Adrenal gland (tissue), 12 donors: Measurements from ENCODE around the gene RAB3IP. TPM values are rescaled to one million over a fixed set of nuclear protein-coding genes. Genes with fewer than 3 reads are reported as not detected.
"Not testable (repeated sequence)": the region's sequence is repeated elsewhere in the genome, so short reads cannot be mapped to it uniquely, and the experiment has no call there.

Experiments
- DNase-seq, 7 donors: peaks; one replicate each; pipeline ENCODE4 v3.0.0-alpha.2; 2019 to 2020
- H3K27ac ChIP-seq, 5 donors: fragments of 200-600 bp; sonication (generic) in 4 of 5; 1 replicate in 3 of 5; 2 replicates in 2 of 5; pipeline versions ENCODE4 v1.5.1 to v1.8.0; 2016 to 2020; ENCODE audit warnings: mild to moderate bottlenecking in 1 of 5
- H3K27me3 ChIP-seq: fragments of 200-600 bp; 2 replicates; pipeline ENCODE4 v1.8.0; 2021
- H3K36me3 ChIP-seq, 2 donors: fragments of 200-600 bp; replicated peaks in 1 of 2; 1 replicate in 1 of 2; 2 replicates in 1 of 2; pipeline versions ENCODE4 v1.5.1 to v1.8.0; 2018 to 2022
- H3K4me1 ChIP-seq, 2 donors: fragments of 200-600 bp; replicated peaks in 1 of 2; 1 replicate in 1 of 2; 2 replicates in 1 of 2; pipeline versions ENCODE4 v1.5.1 to v1.8.0; 2018 to 2021
- H3K4me3 ChIP-seq, 4 donors: fragments of 200-600 bp; sonication (generic) in 3 of 4; one replicate each; pipeline ENCODE4 v1.5.1; 2016 to 2018
- H3K9me3 ChIP-seq, 3 donors: fragments of 200-600 bp; sonication (generic) in 1 of 3; replicated peaks in 1 of 3; 1 replicate in 2 of 3; 2 replicates in 1 of 3; pipeline versions ENCODE4 v1.5.1 to v1.8.0; 2016 to 2021
- POLR2A ChIP-seq, 2 donors: fragments of 450-650 bp; IDR thresholded peaks; one replicate each; pipeline ENCODE4 v1.6.1; 2017; ENCODE audit warnings: antibody characterized with exemption in 2 of 2, mild to moderate bottlenecking in 2 of 2, moderate library complexity in 1 of 2
- WGBS, 4 donors: extraction: QIAGEN DNeasy Blood & Tissue Kit in 2 of 4; methylation state at CpG; one replicate each; pipeline versions ENCODE4 v1.1.5 to v1.1.7; 2013 to 2017; 5-methylcytosine and 5-hydroxymethylcytosine counted together
- intact Hi-C, 2 donors: fragments of 100-400 bp; cut with DNase I; formaldehyde crosslinking; loops; one replicate each; pipeline versions ENCODE4 v1.14.1 to v1.15.0; 2022 to 2023
- polyA plus RNA-seq, 3 donors: library from polyadenylated mRNA; stranded (reverse); fragments of 200-250 nt in 2 of 3; fragments of 350-450 nt in 1 of 3; fragmentation: Illumina TruSeq in 1 of 3; extraction: RNeasy Lipid Tissue Mini Kit (QIAGEN cat#74804) in 1 of 3; gene quantifications; one replicate each; pipeline ENCODE4 v1.2.3, GENCODE V29; 2013 to 2014
- total RNA-seq, 9 donors: library from RNA; depleted of rRNA in 4 of 9; stranded (reverse); fragments of >200 nt in 4 of 9; fragments of 120-200 nt in 1 of 9; fragmentation: NEBNext Ultra II Directional in 1 of 9; extraction: Animal tissue kit (Norgen Biotek cat#: 25700) in 1 of 9; gene quantifications; one replicate each; pipeline versions ENCODE4 v1.1.0 to v1.2.4, GENCODE V29; 2013 to 2023
- TF ChIP-seq, protein P1 (sequence below), 6 experiments: fragments of 450-650 bp in 4 of 6; fragments of 200-600 bp in 2 of 6; sonication (generic) in 1 of 6; IDR thresholded peaks; 1 replicate in 5 of 6; 2 replicates in 1 of 6; pipeline versions ENCODE4 v1.5.1 to v1.8.0; 2016 to 2021; ENCODE audit warnings: antibody characterized with exemption in 6 of 6, mild to moderate bottlenecking in 2 of 6, moderate library complexity in 1 of 6
- donor health status: healthy with polysubstance abuse.
- donor health status: Bipolar disorder and iron deficiency.
- donor health status: DM: yes; HTN: yes; CAD: no.
- donor health status: DM: no; HTN: no; CAD: no.
- donor health status: DM: no; HTN: no; CAD: no.
- donor health status: DM: yes; HTN: yes; CAD: no.

RAB3IP gene
- total and polyA plus RNA-seq, 12 donors: 15.4 to 61.9 (median 27.9) TPM

DNA sequence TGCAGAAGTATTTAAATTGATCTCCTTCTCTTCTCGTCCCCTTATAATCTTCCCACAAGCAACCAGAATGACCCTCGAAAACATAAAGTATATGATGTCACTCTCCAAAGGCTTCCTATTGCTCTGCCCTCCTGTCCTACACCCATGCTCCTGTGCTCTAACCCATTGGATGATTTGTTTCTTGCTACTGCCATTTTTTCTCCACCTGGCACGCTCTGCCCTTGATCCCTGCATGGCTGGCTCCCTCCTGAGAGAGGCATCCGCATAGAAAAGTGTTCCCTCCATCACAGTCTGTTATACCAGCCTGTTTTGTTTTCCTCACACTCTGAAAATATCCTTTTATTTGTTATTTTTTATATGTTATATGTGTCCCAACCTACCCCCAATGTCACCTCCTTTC is 106.2 kb downstream of the RAB3IP start:
- H3K27ac ChIP-seq: no peak overlapping the region
- no peak overlapping the region for H3K4me3 ChIP-seq
- no peak for DNase-seq
- peaks cover 11 to 13% of the 10 kb centered on the region in 2 donors for H3K4me1 ChIP-seq
- WGBS, 4 donors: 87 to 95% (median 90%) methylated on average over 4 of the region's 4 CpGs
- H3K9me3 ChIP-seq: no peaks in the 10 kb centered on the region
- H3K36me3 ChIP-seq: no peaks in the 10 kb centered on the region
- intact Hi-C loops: no loop called here
- no peak for TF ChIP-seq POLR2A (IDR thresholded peaks at IDR 0.05)
- TF ChIP-seq, protein P1, sequence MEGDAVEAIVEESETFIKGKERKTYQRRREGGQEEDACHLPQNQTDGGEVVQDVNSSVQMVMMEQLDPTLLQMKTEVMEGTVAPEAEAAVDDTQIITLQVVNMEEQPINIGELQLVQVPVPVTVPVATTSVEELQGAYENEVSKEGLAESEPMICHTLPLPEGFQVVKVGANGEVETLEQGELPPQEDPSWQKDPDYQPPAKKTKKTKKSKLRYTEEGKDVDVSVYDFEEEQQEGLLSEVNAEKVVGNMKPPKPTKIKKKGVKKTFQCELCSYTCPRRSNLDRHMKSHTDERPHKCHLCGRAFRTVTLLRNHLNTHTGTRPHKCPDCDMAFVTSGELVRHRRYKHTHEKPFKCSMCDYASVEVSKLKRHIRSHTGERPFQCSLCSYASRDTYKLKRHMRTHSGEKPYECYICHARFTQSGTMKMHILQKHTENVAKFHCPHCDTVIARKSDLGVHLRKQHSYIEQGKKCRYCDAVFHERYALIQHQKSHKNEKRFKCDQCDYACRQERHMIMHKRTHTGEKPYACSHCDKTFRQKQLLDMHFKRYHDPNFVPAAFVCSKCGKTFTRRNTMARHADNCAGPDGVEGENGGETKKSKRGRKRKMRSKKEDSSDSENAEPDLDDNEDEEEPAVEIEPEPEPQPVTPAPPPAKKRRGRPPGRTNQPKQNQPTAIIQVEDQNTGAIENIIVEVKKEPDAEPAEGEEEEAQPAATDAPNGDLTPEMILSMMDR (IDR thresholded peaks at IDR 0.05): no peak
- H3K27me3 ChIP-seq: no peaks in the 10 kb centered on the region

DNA sequence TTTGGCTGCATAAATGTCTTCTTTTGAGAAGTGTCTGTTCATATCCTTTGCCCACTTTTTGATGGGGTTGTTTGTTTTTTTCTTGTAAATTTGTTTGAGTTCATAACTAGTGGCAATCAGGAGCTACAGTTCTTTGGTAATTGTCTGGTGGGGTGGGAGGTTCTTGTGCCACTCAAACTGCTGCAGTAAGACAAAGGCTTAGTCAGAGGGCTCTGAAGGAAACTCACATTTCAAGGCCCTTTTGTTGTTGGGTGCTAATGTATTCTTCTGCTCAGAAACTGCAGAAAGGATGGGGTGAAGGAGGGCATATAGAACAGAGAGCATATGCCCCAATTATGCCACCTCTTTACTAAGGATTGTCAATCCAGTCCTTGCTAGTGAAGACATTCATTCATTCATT is 108.3 kb downstream of the RAB3IP start:
- intact Hi-C loops: no loop called here
- no peak for DNase-seq
- H3K27me3 ChIP-seq: no peaks in the 10 kb centered on the region
- H3K4me1 ChIP-seq: no peaks in the 10 kb centered on the region
- H3K27ac ChIP-seq: no peak overlapping the region
- no peak overlapping the region for H3K4me3 ChIP-seq
- H3K36me3 ChIP-seq: no peaks in the 10 kb centered on the region
- H3K9me3 ChIP-seq: no peaks in the 10 kb centered on the region
- TF ChIP-seq, protein P1 (IDR thresholded peaks at IDR 0.05): no peak
- TF ChIP-seq POLR2A (IDR thresholded peaks at IDR 0.05): no peak

DNA sequence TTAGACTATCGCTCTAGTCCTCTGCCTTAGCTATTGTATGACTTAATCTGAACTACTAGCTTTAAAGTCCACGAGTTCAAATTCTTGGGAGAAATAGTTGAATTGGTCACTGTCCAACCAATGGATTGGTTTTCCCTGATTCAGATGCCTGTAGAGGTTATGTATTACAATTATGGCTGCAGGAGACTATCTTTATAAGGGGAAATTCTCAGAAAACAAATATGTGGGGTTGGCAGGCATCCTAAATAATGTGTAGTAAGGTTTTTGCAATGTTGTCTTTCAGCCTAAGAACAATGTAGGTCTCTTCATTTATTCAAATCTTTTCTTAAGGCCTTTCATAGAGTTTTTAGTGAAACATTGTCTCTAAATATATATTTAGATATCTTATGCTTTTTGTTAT is 113.3 kb downstream of the RAB3IP start:
- peaks cover 0 to 8% (median 0%) of the 10 kb centered on the region in 3 donors for H3K9me3 ChIP-seq
- TF ChIP-seq, protein P1 (IDR thresholded peaks at IDR 0.05): no peak
- TF ChIP-seq POLR2A (IDR thresholded peaks at IDR 0.05): no peak
- WGBS, 4 donors: 58 to 95% (median 87%) methylated on average over 2 of the region's 2 CpGs
- H3K27ac ChIP-seq: no peak overlapping the region
- no peaks in the 10 kb centered on the region for H3K27me3 ChIP-seq
- no peak overlapping the region for H3K4me3 ChIP-seq
- no peaks in the 10 kb centered on the region for H3K36me3 ChIP-seq
- no peak for DNase-seq
- no peaks in the 10 kb centered on the region for H3K4me1 ChIP-seq
- intact Hi-C loops: no loop called here

DNA sequence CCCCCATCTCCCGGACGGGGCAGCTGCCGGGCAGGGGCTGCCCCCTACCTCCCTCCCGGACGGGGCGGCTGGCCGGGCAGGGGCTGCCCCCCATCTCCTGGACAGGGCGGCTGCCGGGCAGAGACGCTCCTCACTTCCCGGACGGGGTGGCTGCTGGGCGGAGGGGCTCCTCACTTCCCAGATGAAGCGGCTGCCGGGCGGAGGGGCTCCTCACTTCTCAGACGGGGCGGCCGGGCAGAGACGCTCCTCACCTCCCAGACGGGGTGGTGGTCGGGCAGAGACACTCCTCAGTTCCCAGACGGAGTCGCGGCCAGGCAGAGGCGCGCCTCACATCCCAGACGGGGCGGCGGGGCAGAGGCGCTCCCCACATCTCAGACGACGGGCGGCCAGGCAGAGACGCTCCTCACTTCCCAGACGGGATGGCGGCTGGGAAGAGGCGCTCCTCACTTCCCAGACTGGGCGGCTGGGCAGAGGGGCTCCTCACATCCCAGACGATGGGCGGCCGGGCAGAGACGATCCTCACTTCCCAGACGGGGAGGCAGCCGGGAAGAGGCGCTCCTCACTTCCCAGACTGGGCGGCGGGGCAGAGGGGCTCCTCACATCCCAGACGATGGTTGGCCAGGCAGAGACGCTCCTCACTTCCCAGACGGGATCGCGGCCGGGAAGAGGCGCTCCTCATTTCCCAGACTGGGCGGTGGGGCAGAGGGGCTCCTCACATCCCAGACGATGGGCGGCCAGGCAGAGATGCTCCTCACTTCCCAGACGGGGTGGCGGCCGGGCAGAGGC is 114.7 kb downstream of the RAB3IP start:
- 90 to 97% (median 94%) methylated on average over 23 to 58 of the region's 61 CpGs for WGBS, 4 donors
- H3K9me3 ChIP-seq, DNase-seq, H3K27ac ChIP-seq, H3K27me3 ChIP-seq, H3K4me1 ChIP-seq, intact Hi-C loops, H3K4me3 ChIP-seq, H3K36me3 ChIP-seq: not testable (repeated sequence)

DNA sequence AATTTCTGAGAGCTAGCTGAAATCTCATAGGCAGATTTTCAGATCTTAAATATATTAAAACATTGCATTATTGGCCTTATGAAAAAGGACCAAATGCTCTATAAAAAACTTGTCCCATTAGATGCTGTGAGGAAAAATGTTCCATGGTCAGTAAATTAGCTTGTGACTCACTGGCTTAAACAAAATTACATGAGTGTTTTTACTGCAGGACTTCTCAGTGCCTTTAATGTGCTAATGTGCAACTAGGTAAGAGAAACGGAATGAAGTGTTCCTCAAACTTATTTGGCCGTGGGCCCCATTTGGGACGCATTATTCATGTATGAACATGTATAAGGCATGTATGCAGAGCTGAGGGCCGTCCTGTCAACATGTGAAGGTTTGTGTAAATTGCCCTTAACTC is 128.0 kb downstream of the RAB3IP start:
- H3K36me3 ChIP-seq: no peaks in the 10 kb centered on the region
- 86 to 97% (median 90%) methylated on average over 4 of the region's 4 CpGs for WGBS, 4 donors
- no peaks in the 10 kb centered on the region for H3K4me1 ChIP-seq
- intact Hi-C loops: no loop called here
- H3K27me3 ChIP-seq: no peaks in the 10 kb centered on the region
- H3K9me3 ChIP-seq: no peaks in the 10 kb centered on the region
- H3K4me3 ChIP-seq: no peak overlapping the region
- TF ChIP-seq POLR2A (IDR thresholded peaks at IDR 0.05): no peak
- TF ChIP-seq, protein P1 (IDR thresholded peaks at IDR 0.05): no peak
- no peak overlapping the region for H3K27ac ChIP-seq
- DNase-seq: no peak
